Chondrocyte (in vitro differentiated cells): ENCODE results near the gene BZW2. TPM values are rescaled to one million over a fixed set of nuclear protein-coding genes. Genes with fewer than 3 reads are reported as not detected.

Experiments used
- DNase-seq: peaks from one replicate; pipeline ENCODE4 v3.0.0; 2021; ENCODE audit warnings: mixed read lengths, low spot score
- H3K27ac Mint-ChIP-seq: one replicate; pipeline ENCODE4 v1.8.0; 2021; ENCODE audit warnings: mild to moderate bottlenecking, moderate library complexity, mixed read lengths; ENCODE audit not compliant: unreplicated experiment
- H3K27me3 Mint-ChIP-seq: 2 replicates; pipeline ENCODE4 v1.8.0; 2021; ENCODE audit warnings: low read depth, mixed read lengths
- H3K36me3 Mint-ChIP-seq: 2 replicates; pipeline ENCODE4 v1.8.0; 2021; ENCODE audit warnings: low read depth, mixed read lengths
- H3K4me1 Mint-ChIP-seq: 2 replicates; pipeline ENCODE4 v1.8.0; 2021; ENCODE audit warnings: low read depth, mild to moderate bottlenecking, mixed read lengths
- H3K4me3 Mint-ChIP-seq: one replicate; pipeline ENCODE4 v1.8.0; 2021; ENCODE audit warnings: mild to moderate bottlenecking, moderate library complexity, mixed read lengths; ENCODE audit not compliant: unreplicated experiment
- H3K9me3 Mint-ChIP-seq: 2 replicates; pipeline ENCODE4 v1.8.0; 2021; ENCODE audit warnings: low read depth, mixed read lengths
- total RNA-seq: library from RNA; stranded (reverse); gene quantifications from 3 replicates; pipeline ENCODE4 v1.2.1, GENCODE V29; 2021
- TF ChIP-seq, protein P1 (sequence below): fragments of 200-600 bp; sonication (generic); IDR thresholded peaks from 2 replicates; pipeline ENCODE4 v1.5.0; 2021; ENCODE audit warnings: antibody characterized with exemption, mild to moderate bottlenecking, moderate library complexity

Gene BZW2
- total RNA-seq, 1 donor from 2014 or later: 44.8 TPM

DNA sequence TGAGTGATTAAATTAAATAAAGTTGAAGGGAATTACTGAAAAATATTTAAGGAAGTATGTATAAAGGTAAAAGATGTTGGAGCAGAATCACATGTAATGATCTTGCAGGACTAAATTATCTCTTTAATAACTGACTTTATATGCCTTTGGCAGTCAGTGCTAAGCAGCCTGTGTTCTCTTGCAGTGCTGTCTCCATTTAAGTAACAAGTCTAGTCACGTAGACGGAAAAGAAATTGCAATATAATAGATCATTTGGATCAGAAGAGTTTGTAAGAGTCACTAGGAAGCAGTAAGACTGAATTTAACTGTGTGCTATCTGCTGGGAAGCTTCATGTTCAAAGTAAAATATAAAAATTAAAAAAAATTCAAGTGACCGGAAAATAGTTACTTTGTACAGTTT lies 21.4 kb downstream of the BZW2 start:
- Mint-ChIP-seq H3K9me3 (no peaks in the 10 kb centered on the region), H3K27me3 (no peaks in the 10 kb centered on the region), H3K4me1 (peaks cover 39% of the 10 kb centered on the region), H3K4me3 (no peak overlapping the region), H3K27ac (no peak overlapping the region), H3K36me3 (peaks cover 9% of the 10 kb centered on the region)
- TF ChIP-seq, protein P1, sequence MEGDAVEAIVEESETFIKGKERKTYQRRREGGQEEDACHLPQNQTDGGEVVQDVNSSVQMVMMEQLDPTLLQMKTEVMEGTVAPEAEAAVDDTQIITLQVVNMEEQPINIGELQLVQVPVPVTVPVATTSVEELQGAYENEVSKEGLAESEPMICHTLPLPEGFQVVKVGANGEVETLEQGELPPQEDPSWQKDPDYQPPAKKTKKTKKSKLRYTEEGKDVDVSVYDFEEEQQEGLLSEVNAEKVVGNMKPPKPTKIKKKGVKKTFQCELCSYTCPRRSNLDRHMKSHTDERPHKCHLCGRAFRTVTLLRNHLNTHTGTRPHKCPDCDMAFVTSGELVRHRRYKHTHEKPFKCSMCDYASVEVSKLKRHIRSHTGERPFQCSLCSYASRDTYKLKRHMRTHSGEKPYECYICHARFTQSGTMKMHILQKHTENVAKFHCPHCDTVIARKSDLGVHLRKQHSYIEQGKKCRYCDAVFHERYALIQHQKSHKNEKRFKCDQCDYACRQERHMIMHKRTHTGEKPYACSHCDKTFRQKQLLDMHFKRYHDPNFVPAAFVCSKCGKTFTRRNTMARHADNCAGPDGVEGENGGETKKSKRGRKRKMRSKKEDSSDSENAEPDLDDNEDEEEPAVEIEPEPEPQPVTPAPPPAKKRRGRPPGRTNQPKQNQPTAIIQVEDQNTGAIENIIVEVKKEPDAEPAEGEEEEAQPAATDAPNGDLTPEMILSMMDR: no peak
- no peak for DNase-seq

DNA sequence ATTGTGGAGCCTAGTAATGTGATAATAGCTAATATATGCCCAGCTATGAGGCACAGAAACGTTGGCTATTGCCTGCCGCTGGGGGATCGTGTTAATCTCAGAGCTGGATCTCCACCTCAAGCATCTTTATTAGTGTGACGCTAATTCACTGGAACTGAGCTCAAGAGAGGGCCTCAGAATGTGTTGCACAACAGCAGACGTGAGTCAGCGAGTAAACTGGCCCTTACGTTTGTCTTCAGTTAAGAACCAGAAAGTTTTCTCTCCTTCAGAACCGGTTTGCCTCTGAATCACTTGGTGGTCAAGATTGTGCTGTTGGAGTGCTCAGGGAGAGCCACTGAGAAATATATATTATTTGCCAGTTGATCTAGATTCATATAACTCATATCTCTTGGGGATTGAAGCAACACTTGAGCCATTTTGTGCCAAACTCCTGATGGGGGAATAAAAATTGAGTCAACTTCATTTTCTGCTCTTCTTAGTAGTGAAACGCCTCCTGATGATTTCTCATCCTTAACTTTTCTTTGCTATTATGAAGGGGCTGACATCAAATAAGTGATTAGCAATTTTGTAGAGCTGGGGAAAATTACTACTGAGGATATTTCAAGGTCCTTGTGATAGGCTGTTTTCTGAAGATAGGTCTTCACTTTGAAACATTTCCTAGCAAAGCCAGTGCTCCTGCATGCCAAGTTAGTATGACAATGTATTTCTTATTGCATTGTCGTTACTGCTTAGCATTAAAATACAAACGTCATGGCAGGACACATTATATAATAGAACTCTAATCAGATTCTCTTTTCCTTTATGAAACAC lies 22.3 kb downstream of the BZW2 start:
- Mint-ChIP-seq H3K36me3 (peaks cover 14% of the 10 kb centered on the region), H3K4me1 (peaks cover 31% of the 10 kb centered on the region), H3K4me3 (no peak overlapping the region), H3K27ac (peak overlapping the region; percentile 65), H3K9me3 (peaks cover 3% of the 10 kb centered on the region), H3K27me3 (no peaks in the 10 kb centered on the region)
- DNase-seq: no peak
- TF ChIP-seq, protein P1: no peak

DNA sequence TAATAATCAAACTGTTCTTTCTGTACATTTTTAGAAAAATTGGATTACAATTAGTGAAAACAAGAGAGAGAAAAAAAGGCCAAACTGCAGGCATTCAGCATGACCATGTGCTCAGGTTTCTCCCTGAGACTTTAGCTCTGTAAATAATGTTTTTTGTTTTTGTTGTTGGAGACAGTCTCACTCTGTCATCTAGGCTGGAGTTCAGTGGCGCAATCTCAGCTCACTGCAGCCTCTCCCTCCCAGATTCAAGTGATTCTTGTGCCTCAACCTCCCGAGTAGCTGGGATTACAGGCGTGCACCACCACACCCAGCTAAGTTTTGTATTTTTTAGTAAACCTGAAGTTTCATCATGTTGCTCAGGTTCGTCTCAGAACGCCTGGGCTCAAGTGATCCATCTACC lies 23.0 kb downstream of the BZW2 start:
- H3K27ac Mint-ChIP-seq: no peak overlapping the region

DNA sequence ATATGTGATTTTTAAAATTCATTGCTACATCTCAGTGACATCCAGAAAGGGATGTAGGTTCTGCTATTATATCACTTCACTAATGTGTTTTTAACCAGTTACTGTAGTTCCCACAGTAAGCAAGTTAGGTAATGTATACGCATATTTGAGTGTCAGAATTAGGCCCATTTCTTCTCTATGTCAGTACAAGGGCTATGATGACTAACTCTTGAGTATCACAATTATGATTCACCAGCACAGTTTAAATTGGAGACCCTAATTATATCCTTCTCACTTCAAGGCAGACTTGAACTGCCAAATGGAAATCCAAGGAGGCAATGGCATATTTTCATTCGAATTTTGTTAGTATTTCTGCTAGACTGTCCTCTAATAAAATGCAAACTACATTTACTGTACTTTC lies 23.6 kb downstream of the BZW2 start:
- TF ChIP-seq, protein P1: no peak
- Mint-ChIP-seq H3K4me3 (no peak overlapping the region), H3K9me3 (peaks cover 3% of the 10 kb centered on the region), H3K27ac (peak overlapping the region; percentile 60), H3K27me3 (no peaks in the 10 kb centered on the region), H3K4me1 (peaks cover 31% of the 10 kb centered on the region), H3K36me3 (peaks cover 14% of the 10 kb centered on the region)
- no peak for DNase-seq

More for the DNA sequence above, 23.0 kb downstream of the BZW2 start:
- DNase-seq: no peak
- peaks cover 3% of the 10 kb centered on the region for H3K9me3 Mint-ChIP-seq
- no peak overlapping the region for H3K4me3 Mint-ChIP-seq
- no peaks in the 10 kb centered on the region for H3K27me3 Mint-ChIP-seq
- H3K4me1 Mint-ChIP-seq: peaks cover 31% of the 10 kb centered on the region
- TF ChIP-seq, protein P1: no peak
- H3K36me3 Mint-ChIP-seq: peaks cover 14% of the 10 kb centered on the region

GRCh38 chr7:16670021-16670420 lies 24.0 kb downstream of the BZW2 start:
- Mint-ChIP-seq H3K4me3 (no peak overlapping the region), H3K27me3 (no peaks in the 10 kb centered on the region), H3K9me3 (peaks cover 3% of the 10 kb centered on the region), H3K36me3 (peaks cover 14% of the 10 kb centered on the region), H3K27ac (peak overlapping the region; percentile 60), H3K4me1 (peaks cover 31% of the 10 kb centered on the region)
- TF ChIP-seq, protein P1: no peak
- DNase-seq: no peak
